KOPT-K1 (cell line): Measurements from ENCODE around the gene TXNDC12.
"Not testable (repeated sequence)": the region's sequence is repeated elsewhere in the genome, so short reads cannot be mapped to it uniquely, and the experiment has no call there.

Experiments
- H3K27ac ChIP-seq: fragments of 200-600 bp; sonication (generic); 2 replicates; pipeline ENCODE4 v1.5.1; 2016; ENCODE audit warnings: antibody characterized with exemption, mild to moderate bottlenecking, low read depth, low read length; ENCODE audit not compliant: poor library complexity, severe bottlenecking
- H3K36me3 ChIP-seq: fragments of 200-600 bp; sonication (generic); 2 replicates; pipeline ENCODE4 v1.5.1; 2017; ENCODE audit warnings: antibody characterized with exemption, mild to moderate bottlenecking, low read length, moderate library complexity; ENCODE audit not compliant: insufficient read depth
- H3K9me3 ChIP-seq: fragments of 200-600 bp; sonication (generic); 2 replicates; pipeline ENCODE4 v1.5.1; 2017; ENCODE audit warnings: antibody characterized with exemption, low read length, mild to moderate bottlenecking; ENCODE audit not compliant: insufficient read depth, poor library complexity, severe bottlenecking

The TXNDC12 gene

GRCh38 chr1:52057255-52057654, 2.3 kb upstream of the TXNDC12 start:
- H3K9me3 ChIP-seq, result no peaks in the 10 kb centered on the region
- peaks cover 37% of the 10 kb centered on the region for H3K36me3 ChIP-seq
- peak overlapping the region; percentile 91 for H3K27ac ChIP-seq

GRCh38 chr1:52056937-52057231, 1.9 kb upstream of the TXNDC12 start:
- H3K36me3 ChIP-seq, result peaks cover 39% of the 10 kb centered on the region
- H3K9me3 ChIP-seq, result no peaks in the 10 kb centered on the region
- H3K27ac ChIP-seq, result peak overlapping the region; percentile 91

- Histone ChIP-seq H3K27ac (peak within 1 kb of the TSS; percentile 91), H3K9me3 (no peaks in the 10 kb centered on the region), H3K36me3 (peaks cover 40% of the 10 kb centered on the region)
Measured at GRCh38 chr1:52056163-52056936, 1.4 kb upstream of the TXNDC12 start, which contains the start of gene BTF3L4. BTF3L4 (plus strand) TSS chr1:52056295; CDS start chr1:52059848, 3,553 bp downstream.

GRCh38 chr1:52055866-52056162, 823 bp upstream of the TXNDC12 start:
- H3K36me3 ChIP-seq, result peaks cover 38% of the 10 kb centered on the region
- no peaks in the 10 kb centered on the region for H3K9me3 ChIP-seq
- H3K27ac ChIP-seq, result peak overlapping the region; percentile 91

- Histone ChIP-seq H3K9me3 (no peaks in the 10 kb centered on the region), H3K36me3 (peaks cover 34% of the 10 kb centered on the region), H3K27ac (peak overlapping the region; percentile 91)
Measured at GRCh38 chr1:52054496-52055065, 410 bp downstream of the TXNDC12 start.

- H3K9me3 ChIP-seq, result no peaks in the 10 kb centered on the region
- H3K27ac ChIP-seq, result peak overlapping the region; percentile 91
- H3K36me3 ChIP-seq, result peaks cover 27% of the 10 kb centered on the region
Measured at GRCh38 chr1:52053862-52054261, 1.1 kb downstream of the TXNDC12 start.

GRCh38 chr1:52049337-52049736, 5.7 kb downstream of the TXNDC12 start:
- not testable (repeated sequence) for H3K27ac ChIP-seq, H3K9me3 ChIP-seq
- peaks cover 48% of the 10 kb centered on the region for H3K36me3 ChIP-seq

GRCh38 chr1:52045666-52046195, 9.3 kb downstream of the TXNDC12 start:
- H3K36me3 ChIP-seq, result peaks cover 45% of the 10 kb centered on the region
- H3K27ac ChIP-seq, H3K9me3 ChIP-seq: not testable (repeated sequence)

GRCh38 chr1:52045236-52045635, 9.8 kb downstream of the TXNDC12 start:
- H3K9me3 ChIP-seq, result no peaks in the 10 kb centered on the region
- H3K27ac ChIP-seq, result no peak overlapping the region
- H3K36me3 ChIP-seq, result peaks cover 45% of the 10 kb centered on the region

GRCh38 chr1:52041551-52042185, 13.3 kb downstream of the TXNDC12 start:
- Histone ChIP-seq H3K36me3 (peaks cover 72% of the 10 kb centered on the region), H3K9me3 (no peaks in the 10 kb centered on the region), H3K27ac (no peak overlapping the region)

- Histone ChIP-seq H3K27ac (no peak overlapping the region), H3K36me3 (peaks cover 50% of the 10 kb centered on the region), H3K9me3 (no peaks in the 10 kb centered on the region)
Measured at GRCh38 chr1:52037909-52038308, 17.1 kb downstream of the TXNDC12 start.

GRCh38 chr1:52037402-52037814, 17.6 kb downstream of the TXNDC12 start:
- Histone ChIP-seq H3K27ac (no peak overlapping the region), H3K9me3 (no peaks in the 10 kb centered on the region), H3K36me3 (peaks cover 50% of the 10 kb centered on the region)

- Histone ChIP-seq H3K27ac (peak overlapping the region; percentile 75), H3K36me3 (peaks cover 39% of the 10 kb centered on the region)
Measured at GRCh38 chr1:52034050-52034384, 21.0 kb downstream of the TXNDC12 start.

GRCh38 chr1:52033190-52034049, 21.6 kb downstream of the TXNDC12 start, which contains the start of gene KTI12:
KTI12 (minus strand) TSS chr1:52033810; CDS start chr1:52033761, 49 bp downstream.
- peaks cover 33% of the 10 kb centered on the region for H3K36me3 ChIP-seq

More at GRCh38 chr1:52034050-52034384, 21.0 kb downstream of the TXNDC12 start:
- H3K9me3 ChIP-seq, result no peaks in the 10 kb centered on the region

GRCh38 chr1:52032785-52033131, 22.2 kb downstream of the TXNDC12 start:
- peak overlapping the region; percentile 75 for H3K27ac ChIP-seq

More at GRCh38 chr1:52033190-52034049, 21.6 kb downstream of the TXNDC12 start, which contains the start of gene KTI12:
- peak within 1 kb of the TSS; percentile 75 for H3K27ac ChIP-seq
- H3K9me3 ChIP-seq, result no peaks in the 10 kb centered on the region

More at GRCh38 chr1:52032785-52033131, 22.2 kb downstream of the TXNDC12 start:
- H3K9me3 ChIP-seq, result no peaks in the 10 kb centered on the region
- peaks cover 26% of the 10 kb centered on the region for H3K36me3 ChIP-seq
